Effector CD4-positive, alpha-beta T cell (primary cell): ENCODE data around the gene ERMP1.

Source experiments
- DNase-seq: peaks from one replicate; pipeline ENCODE4 v3.0.0-alpha.2; 2020

The ERMP1 gene

GRCh38 chr9:5773324-5773999 lies 59.5 kb downstream of the ERMP1 start:
- no peak for DNase-seq

GRCh38 chr9:5767968-5768932 lies 64.7 kb downstream of the ERMP1 start:
- no peak for DNase-seq

DNA sequence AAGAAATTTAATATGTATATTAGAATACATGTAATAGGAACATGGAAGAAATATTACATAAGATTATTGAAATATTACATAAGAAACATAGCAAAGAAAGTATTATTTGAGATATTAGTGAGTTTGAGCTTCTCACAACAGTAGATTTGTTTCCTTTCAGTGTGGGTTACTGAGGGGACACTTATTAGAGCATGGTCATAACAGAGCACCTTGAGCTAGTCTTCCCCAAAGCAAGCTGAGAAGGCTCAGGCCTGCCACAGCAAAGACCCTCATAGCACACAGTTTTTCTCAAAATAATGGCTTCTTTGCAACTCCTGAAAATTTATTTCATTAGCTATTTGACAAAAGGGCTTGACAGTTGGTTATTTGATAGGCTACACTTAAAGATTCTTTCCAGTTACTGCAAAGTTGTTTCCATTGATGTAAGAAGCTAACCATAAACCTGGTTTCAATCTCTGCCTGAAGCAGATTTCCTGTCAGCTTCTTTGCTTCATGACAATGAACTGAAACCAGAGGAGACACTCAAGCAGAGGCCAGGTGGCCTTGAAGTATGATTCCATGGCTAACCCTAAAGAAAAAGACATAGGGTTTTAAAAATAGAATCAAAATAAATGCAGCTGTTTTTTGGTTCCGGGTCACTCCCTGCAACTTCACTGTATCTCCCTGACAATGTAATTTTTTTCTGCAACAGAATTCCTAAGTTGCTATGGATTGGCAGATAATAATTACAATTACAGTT lies 68.6 kb downstream of the ERMP1 start:
- DNase-seq, result no peak

DNA sequence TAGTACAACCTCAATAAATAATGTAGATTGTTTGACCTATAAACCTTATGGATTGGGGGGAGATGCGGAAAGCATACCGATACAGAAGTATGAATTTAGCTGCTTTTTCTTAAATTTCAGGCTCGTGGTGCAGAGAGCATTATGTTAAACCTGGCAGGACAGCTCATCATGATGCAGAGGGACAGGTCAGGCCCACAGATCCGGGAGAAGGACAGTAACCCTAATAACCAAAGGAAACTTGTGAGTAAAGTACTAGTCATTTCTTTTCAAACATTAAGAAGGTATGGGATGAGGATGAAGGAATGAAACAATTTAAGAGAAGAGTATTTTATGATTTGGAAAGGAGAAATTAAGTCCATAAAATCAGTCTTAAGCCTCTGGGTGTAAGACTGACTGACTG lies 70.5 kb downstream of the ERMP1 start:
- no peak for DNase-seq

- DNase-seq, result no peak
Observed at GRCh38 chr9:5760338-5760737, 72.6 kb downstream of the ERMP1 start.

DNA sequence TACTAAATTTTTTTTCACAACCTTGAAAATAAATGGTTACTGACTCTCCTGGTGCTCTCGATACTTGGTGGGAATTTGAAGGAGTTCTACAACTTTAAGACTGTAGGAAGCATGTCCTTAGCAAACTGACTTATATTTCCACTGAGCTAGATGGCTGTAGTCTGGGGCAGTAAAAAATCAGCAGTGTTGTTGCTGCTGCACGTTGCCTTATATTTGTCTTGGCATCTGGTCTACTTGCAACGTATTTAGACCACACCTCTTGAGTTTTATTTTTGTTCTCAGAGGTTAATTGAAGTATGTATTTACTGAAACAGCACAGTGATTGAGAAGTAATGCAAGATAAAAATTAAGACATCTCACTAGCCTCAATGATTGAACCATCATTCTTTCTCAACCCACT lies 76.3 kb downstream of the ERMP1 start:
- no peak for DNase-seq

GRCh38 chr9:5750569-5750968 lies 82.3 kb downstream of the ERMP1 start:
- no peak for DNase-seq

DNA sequence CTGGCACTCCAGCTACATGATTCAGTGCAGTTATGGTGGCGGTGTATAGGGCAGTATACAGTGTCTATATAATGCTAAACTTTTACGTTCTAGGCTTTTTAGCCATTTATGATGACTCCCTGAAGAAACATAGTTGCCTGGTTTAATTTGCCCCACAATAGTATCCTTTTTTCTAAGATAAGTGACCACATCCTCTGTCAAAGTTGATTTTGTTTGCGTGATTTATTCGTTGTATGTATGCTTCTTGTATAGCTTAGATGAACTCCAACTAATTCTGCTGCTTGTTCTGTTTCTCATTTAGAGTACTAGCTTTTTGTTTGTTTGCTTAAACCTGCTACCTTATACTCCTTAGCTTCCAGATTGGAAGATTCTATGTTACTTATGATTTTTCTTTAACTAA lies 83.6 kb downstream of the ERMP1 start:
- no peak for DNase-seq

DNA sequence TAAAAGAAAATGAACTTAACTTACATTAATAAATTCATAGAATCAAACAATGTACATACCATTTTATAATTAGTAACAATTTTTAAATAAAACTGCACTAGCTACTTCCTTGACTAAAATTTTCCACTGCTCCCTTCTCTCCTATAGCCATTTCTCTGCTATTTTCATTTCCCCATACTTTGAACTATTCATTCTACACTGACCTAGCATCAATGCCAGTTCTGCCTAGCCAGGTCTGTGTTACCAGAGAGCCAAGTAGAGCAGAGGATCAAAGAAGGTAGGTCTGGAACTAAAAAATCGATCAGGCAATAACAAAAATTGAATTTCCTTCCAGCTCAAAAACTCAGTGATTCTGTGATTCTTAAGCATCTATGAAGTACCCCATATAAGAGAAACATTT lies 84.5 kb downstream of the ERMP1 start:
- no peak for DNase-seq

DNA sequence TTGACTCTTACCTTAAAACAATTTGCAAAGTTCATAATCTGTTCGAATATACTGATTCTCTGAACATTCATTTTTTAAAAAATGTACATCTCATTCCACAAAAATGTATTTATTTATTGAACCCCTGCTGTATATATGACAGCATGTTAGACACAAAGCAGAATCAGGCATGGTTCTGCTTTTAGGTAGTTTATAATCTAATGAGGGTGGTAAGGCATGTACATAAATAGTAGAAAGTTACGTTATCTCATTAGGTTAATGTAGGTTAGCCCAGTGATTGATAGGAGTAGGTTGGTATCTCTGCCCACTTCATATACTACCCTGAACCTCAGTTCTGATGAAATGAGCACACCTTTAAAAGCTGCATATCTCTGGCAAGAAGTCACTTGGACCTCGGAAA lies 89.8 kb downstream of the ERMP1 start:
- DNase-seq, result no peak

DNA sequence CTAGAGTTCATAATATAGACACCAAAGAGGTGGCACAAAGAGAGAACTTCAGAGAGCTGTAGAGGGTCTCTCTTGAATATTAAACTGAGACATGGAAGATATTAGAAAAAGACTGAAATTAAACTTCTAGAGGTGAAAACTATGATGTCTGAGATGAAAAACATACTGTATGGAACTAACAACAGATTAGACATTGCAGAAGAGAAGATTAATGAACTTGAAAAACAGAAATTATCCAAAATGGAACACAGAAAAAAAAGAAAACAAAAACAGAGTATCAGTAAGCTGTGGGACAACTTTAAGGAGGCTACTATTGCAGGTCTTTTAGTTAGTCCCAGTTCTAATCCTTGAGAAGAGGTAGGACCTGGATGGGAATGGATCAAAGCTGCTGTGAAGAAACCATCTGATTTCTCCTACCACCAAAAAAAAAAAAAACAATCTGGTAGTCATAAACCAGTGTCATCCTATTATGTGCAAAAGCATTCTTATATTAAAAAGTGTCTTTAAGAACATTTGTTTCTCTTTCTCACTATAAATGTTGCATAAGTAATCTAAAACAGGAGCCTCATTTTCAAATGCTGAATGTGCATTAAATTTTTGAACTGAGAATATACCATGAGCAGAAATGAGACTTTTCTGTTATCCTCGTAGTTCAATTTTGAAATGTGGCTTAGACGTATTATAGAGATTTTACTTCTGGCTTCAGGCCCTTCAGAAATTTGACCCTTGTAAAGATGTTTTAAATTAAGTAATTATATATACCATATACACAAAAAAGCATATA lies 96.2 kb downstream of the ERMP1 start:
- no peak for DNase-seq

- no peak for DNase-seq
Observed at GRCh38 chr9:5735072-5735471, 97.8 kb downstream of the ERMP1 start.
